ENCODE measurements around the gene LMTK2. TPM values are rescaled to one million over a fixed set of nuclear protein-coding genes. Genes with fewer than 3 reads are reported as not detected.

The LMTK2 gene
- total and polyA plus RNA-seq, 4 donors = 15.2 to 29.3 (median 22.2) TPM

DNA sequence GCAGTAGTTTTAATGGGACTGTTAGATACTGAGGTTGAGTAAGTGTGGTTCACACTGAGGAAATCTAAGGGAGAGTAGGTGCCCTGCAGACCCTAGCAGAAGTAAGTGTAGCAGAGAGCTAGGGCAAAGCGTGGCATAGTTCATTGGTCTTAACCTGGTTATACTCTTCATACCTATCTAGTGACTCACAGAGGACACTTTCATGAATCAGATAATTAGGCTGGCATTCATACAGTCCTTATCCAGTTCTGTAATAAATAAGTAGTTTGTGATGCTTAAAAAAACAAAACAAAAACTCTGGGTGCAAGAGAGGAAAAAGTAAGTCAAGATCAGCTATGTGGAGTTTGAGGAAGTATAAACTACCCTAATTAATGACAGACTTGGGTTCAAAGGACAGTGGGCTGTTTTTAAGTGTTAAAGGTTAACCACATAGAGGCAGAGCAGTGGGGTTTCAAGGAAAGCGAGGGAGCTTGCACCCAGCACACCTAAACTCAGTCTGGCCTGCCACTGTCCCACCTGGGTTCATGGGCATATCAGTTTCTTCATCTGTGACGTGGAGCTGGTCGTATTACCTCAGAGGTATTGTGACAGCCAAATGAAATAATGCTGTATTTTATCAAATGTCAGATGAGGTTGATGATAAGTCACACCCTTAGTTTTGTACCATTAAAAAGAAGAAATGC lies 27.1 kb downstream of the LMTK2 start:
- H3K9me3 ChIP-seq (ENCODE audit: control insufficient read depth, insufficient read depth, low read length) = no peaks in the 10 kb centered on the region
- H3K4me1 ChIP-seq (ENCODE audit: control insufficient read depth, insufficient read depth, low read length) = peaks cover 5% of the 10 kb centered on the region
- DNase-seq (ENCODE audit: low read depth in 4 of 6, low spot score in 6 of 6) = no peak
- H3K4me3 ChIP-seq (ENCODE audit: low read depth, low read length) = no peak overlapping the region
- no peak overlapping the region for H3K27ac ChIP-seq (ENCODE audit: low read depth, low read length)
- WGBS (ENCODE audit: insufficient coverage) = no CpG with 5 or more reads among the region's 4 CpGs
- peaks cover 6% of the 10 kb centered on the region for H3K36me3 ChIP-seq (ENCODE audit: control insufficient read depth, insufficient read depth, low read length)
- H3K27me3 ChIP-seq (ENCODE audit: control insufficient read depth, insufficient read depth, low read length) = no peaks in the 10 kb centered on the region

DNA sequence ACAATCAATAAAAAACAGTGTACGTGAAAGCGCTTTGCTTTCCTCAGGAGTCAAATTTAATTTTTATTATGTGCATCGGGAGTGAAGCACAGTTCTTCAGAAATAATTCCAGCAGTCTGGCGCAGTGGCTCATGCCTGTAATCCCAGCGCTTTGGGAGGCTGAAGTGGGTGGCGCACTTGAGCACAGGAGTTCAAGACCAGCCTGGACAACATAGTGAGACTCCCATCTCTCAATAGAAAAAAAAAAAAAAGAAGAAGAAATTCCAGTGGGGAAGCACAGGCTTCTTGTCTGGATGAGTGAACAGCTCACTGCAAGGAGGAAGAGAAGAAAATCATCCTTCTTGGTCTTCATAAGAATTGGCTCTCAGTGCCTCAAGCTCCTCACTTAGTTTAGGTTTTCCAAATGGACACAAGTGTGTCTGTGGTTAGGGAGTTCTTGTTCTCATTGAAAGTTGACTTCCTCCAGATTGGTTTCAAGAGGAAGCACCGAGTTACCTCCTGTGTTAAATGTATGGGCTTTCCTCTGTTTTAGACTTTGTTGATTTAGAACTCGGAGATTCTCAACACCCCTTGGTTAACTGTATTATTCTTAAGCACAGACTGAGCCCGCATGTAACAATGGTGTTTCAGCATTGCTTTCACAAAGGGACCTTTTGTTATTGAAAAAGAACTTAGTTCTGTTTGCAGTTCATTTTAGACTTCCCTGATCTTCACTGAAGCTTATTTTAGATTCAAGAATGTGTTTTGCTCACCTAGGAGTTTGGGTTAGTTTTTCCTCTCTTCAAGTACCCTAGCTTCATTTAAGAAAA lies 28.0 kb downstream of the LMTK2 start:
- peak in 1 of 6 donors; percentile 34 for DNase-seq (ENCODE audit: low read depth in 4 of 6, low spot score in 6 of 6)
- Histone ChIP-seq H3K27ac (ENCODE audit: low read depth, low read length) (no peak overlapping the region), H3K4me1 (ENCODE audit: control insufficient read depth, insufficient read depth, low read length) (peaks cover 5% of the 10 kb centered on the region), H3K27me3 (ENCODE audit: control insufficient read depth, insufficient read depth, low read length) (no peaks in the 10 kb centered on the region), H3K9me3 (ENCODE audit: control insufficient read depth, insufficient read depth, low read length) (no peaks in the 10 kb centered on the region), H3K4me3 (ENCODE audit: low read depth, low read length) (no peak overlapping the region), H3K36me3 (ENCODE audit: control insufficient read depth, insufficient read depth, low read length) (peaks cover 11% of the 10 kb centered on the region)
- WGBS (ENCODE audit: insufficient coverage) = 64% methylated on average over 6 of the region's 9 CpGs

DNA sequence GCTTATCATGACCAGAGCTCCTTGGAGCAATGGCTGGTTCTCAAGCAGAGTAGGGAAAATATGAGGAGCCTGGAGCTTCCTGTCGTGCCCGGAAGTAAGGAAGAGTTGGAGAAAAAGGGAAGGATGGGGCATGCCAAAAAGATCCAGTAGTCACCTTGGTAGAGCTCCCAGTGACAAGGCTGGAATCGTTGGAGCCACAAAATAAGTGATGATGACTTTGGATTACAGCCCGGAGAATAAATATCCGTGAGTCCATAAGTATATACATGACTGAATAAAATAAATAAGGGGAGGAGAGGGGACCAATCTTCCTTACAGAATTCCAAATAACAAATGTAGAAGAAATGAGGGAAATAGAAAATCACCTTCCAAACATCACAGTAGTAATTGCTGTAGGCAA lies 29.3 kb downstream of the LMTK2 start:
- no peaks in the 10 kb centered on the region for H3K9me3 ChIP-seq (ENCODE audit: control insufficient read depth, insufficient read depth, low read length)
- WGBS (ENCODE audit: insufficient coverage) = 90% methylated on average over 2 of the region's 5 CpGs
- DNase-seq (ENCODE audit: low read depth in 4 of 6, low spot score in 6 of 6) = no peak
- H3K27ac ChIP-seq (ENCODE audit: low read depth, low read length) = no peak overlapping the region
- H3K4me1 ChIP-seq (ENCODE audit: control insufficient read depth, insufficient read depth, low read length) = peaks cover 5% of the 10 kb centered on the region
- H3K4me3 ChIP-seq (ENCODE audit: low read depth, low read length) = no peak overlapping the region
- peaks cover 14% of the 10 kb centered on the region for H3K36me3 ChIP-seq (ENCODE audit: control insufficient read depth, insufficient read depth, low read length)
- H3K27me3 ChIP-seq (ENCODE audit: control insufficient read depth, insufficient read depth, low read length) = no peaks in the 10 kb centered on the region

DNA sequence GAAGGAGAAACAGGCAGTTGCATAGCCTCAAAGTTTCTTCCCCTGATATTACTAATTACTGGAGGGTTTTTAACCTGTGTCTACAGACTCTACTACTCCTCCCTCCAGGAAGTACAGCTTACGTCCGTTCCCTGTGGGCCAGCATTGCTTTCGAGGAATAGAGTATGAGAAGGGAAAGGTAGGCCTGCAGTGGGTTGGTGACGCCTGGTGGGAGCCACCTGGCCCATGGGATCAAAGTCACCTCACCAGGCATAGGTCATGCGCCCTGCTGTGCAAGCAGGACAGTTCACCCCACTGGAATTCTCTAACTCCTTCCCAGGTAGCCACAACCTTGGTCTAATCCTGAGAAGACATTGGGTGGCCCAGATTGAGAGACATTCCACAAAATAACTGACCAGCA lies 29.8 kb downstream of the LMTK2 start:
- H3K4me1 ChIP-seq (ENCODE audit: control insufficient read depth, insufficient read depth, low read length) = peaks cover 5% of the 10 kb centered on the region
- DNase-seq (ENCODE audit: low read depth in 4 of 6, low spot score in 6 of 6) = no peak
- H3K27ac ChIP-seq (ENCODE audit: low read depth, low read length) = no peak overlapping the region
- WGBS (ENCODE audit: insufficient coverage) = 100% methylated on average over 2 of the region's 5 CpGs
- H3K36me3 ChIP-seq (ENCODE audit: control insufficient read depth, insufficient read depth, low read length) = peaks cover 14% of the 10 kb centered on the region
- H3K9me3 ChIP-seq (ENCODE audit: control insufficient read depth, insufficient read depth, low read length) = no peaks in the 10 kb centered on the region
- no peak overlapping the region for H3K4me3 ChIP-seq (ENCODE audit: low read depth, low read length)
- H3K27me3 ChIP-seq (ENCODE audit: control insufficient read depth, insufficient read depth, low read length) = no peaks in the 10 kb centered on the region

DNA sequence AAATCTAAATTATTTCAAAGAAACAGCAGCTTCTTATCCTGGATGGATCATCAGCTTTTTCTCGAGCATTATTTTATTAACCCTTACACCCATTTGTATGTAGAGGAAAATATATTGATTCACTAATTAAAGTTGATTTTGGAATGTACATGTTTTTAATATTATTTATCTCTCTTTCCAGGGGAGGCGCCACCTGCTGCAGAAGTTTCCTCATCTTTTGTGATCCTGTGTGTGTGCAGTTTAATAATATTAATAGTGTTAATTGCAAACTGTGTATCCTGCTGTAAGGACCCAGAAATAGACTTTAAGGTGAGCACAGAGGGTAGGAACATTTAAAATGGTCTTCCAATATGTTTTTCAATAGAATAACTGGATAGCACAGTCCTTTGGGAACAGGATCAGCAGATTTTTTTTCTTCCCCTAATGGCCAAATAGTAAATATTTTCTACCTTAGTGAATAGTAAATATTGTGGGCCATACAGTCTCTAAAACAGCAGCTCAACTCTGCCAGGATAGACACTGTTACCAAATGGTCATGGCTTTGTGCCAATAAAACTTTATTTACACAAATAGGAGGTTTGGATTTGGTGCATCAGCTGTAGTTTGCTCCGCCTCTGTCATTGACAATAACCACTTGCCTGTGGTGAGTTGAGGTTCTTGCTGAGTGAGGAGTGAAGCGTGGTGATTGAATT lies 30.6 kb downstream of the LMTK2 start:
- DNase-seq (ENCODE audit: low read depth in 4 of 6, low spot score in 6 of 6) = no peak
- Histone ChIP-seq H3K27me3 (ENCODE audit: control insufficient read depth, insufficient read depth, low read length) (no peaks in the 10 kb centered on the region), H3K27ac (ENCODE audit: low read depth, low read length) (no peak overlapping the region), H3K4me1 (ENCODE audit: control insufficient read depth, insufficient read depth, low read length) (no peaks in the 10 kb centered on the region), H3K9me3 (ENCODE audit: control insufficient read depth, insufficient read depth, low read length) (no peaks in the 10 kb centered on the region), H3K4me3 (ENCODE audit: low read depth, low read length) (no peak overlapping the region), H3K36me3 (ENCODE audit: control insufficient read depth, insufficient read depth, low read length) (peaks cover 14% of the 10 kb centered on the region)
- WGBS (ENCODE audit: insufficient coverage) = 100% methylated on average over 2 of the region's 4 CpGs

DNA sequence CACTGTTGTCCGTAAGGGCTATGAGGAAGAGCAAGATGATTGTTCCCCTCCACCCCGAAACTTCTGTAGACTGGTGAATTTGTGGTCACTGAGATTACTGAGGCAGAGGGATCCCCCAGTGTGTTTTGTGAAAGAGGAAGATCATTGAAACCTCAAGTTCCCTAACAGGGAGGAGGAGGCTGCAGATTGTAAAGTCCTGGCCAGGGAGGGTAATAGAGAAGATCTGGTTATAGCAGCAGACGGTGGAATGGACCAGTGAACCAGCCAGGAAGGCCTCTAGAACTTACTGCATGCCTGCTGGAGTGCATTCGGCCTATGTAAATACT lies 31.1 kb downstream of the LMTK2 start:
- no peak for DNase-seq (ENCODE audit: low read depth in 4 of 6, low spot score in 6 of 6)

DNA sequence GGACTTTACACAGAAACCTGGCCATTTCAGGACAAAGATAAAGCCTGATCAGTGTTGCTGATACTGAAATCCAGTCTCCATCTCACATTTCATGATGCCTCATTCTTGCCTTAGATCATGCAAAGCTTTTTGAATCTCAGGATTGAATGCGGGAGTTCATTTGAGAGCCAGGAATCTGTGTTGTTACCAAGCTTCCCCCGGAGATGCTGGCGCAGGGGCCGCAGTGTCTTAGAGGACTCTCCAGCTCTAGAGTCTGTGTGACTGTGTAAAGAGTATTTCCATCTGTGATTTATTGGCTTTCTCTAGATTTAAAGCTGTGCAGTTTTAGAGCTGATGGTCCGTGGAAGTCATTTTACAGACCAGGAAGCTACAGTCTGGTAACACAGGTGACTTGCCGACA lies 32.0 kb downstream of the LMTK2 start:
- Histone ChIP-seq H3K4me1 (ENCODE audit: control insufficient read depth, insufficient read depth, low read length) (no peaks in the 10 kb centered on the region), H3K27me3 (ENCODE audit: control insufficient read depth, insufficient read depth, low read length) (no peaks in the 10 kb centered on the region), H3K36me3 (ENCODE audit: control insufficient read depth, insufficient read depth, low read length) (peaks cover 14% of the 10 kb centered on the region), H3K27ac (ENCODE audit: low read depth, low read length) (no peak overlapping the region), H3K4me3 (ENCODE audit: low read depth, low read length) (no peak overlapping the region), H3K9me3 (ENCODE audit: control insufficient read depth, insufficient read depth, low read length) (no peaks in the 10 kb centered on the region)
- 88% methylated on average over 3 of the region's 6 CpGs for WGBS (ENCODE audit: insufficient coverage)
- DNase-seq (ENCODE audit: low read depth in 4 of 6, low spot score in 6 of 6) = peak in 1 of 6 donors; percentile 67

More for the DNA sequence above, 31.1 kb downstream of the LMTK2 start:
- H3K27ac ChIP-seq (ENCODE audit: low read depth, low read length) = no peak overlapping the region
- H3K4me3 ChIP-seq (ENCODE audit: low read depth, low read length) = no peak overlapping the region
- 93% methylated on average over 4 of the region's 4 CpGs for WGBS (ENCODE audit: insufficient coverage)
- no peaks in the 10 kb centered on the region for H3K9me3 ChIP-seq (ENCODE audit: control insufficient read depth, insufficient read depth, low read length)
- no peaks in the 10 kb centered on the region for H3K27me3 ChIP-seq (ENCODE audit: control insufficient read depth, insufficient read depth, low read length)
- H3K36me3 ChIP-seq (ENCODE audit: control insufficient read depth, insufficient read depth, low read length) = peaks cover 14% of the 10 kb centered on the region
- H3K4me1 ChIP-seq (ENCODE audit: control insufficient read depth, insufficient read depth, low read length) = no peaks in the 10 kb centered on the region

DNA sequence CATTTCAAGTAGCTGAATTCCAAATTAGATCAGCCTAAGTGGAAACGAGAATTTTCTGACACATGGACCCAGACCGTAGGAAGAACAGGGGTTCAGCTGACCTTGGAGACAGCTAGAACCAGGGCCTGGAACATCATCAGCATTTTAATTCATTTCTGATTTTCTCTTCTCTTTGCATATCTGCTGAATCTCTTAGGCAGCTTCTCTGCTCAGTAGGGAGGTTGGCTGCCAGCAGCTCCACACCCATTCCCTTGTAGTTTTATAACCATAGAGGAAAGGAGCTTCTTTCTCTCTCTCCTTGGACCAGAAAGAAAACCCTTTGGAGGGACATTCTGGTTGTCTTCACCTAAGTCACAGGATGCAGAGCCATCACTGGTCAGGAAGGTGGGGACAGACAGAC lies 36.0 kb downstream of the LMTK2 start:
- no peak for DNase-seq (ENCODE audit: low read depth in 4 of 6, low spot score in 6 of 6)
- Histone ChIP-seq H3K4me1 (ENCODE audit: control insufficient read depth, insufficient read depth, low read length) (no peaks in the 10 kb centered on the region), H3K27me3 (ENCODE audit: control insufficient read depth, insufficient read depth, low read length) (no peaks in the 10 kb centered on the region), H3K36me3 (ENCODE audit: control insufficient read depth, insufficient read depth, low read length) (peaks cover 13% of the 10 kb centered on the region), H3K27ac (ENCODE audit: low read depth, low read length) (no peak overlapping the region), H3K4me3 (ENCODE audit: low read depth, low read length) (no peak overlapping the region), H3K9me3 (ENCODE audit: control insufficient read depth, insufficient read depth, low read length) (no peaks in the 10 kb centered on the region)
- no CpG with 5 or more reads among the region's 2 CpGs for WGBS (ENCODE audit: insufficient coverage)

DNA sequence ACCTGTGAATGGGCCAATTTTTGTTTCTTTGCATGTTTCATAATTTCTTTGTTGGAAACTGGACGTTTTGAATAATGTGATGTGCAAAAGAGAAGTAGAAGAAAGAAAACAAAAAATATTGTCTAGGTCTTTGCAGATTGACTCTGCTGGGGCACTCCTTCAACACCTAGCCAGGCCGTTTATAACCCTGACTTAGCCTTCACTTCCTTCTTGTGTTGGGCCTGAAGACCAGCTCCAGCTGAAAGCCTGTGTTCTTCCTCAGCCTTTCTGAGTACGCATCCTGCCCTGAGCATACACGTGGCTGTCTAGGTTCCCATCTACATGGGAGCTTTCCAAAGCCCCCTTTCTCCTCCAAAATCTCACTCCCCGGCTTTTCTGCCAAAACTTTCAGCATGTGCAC lies 41.9 kb downstream of the LMTK2 start:
- no peak for DNase-seq (ENCODE audit: low read depth in 4 of 6, low spot score in 6 of 6)
- Histone ChIP-seq H3K36me3 (ENCODE audit: control insufficient read depth, insufficient read depth, low read length) (peaks cover 18% of the 10 kb centered on the region), H3K27me3 (ENCODE audit: control insufficient read depth, insufficient read depth, low read length) (no peaks in the 10 kb centered on the region), H3K4me1 (ENCODE audit: control insufficient read depth, insufficient read depth, low read length) (no peaks in the 10 kb centered on the region), H3K4me3 (ENCODE audit: low read depth, low read length) (no peak overlapping the region), H3K9me3 (ENCODE audit: control insufficient read depth, insufficient read depth, low read length) (no peaks in the 10 kb centered on the region), H3K27ac (ENCODE audit: low read depth, low read length) (no peak overlapping the region)
- WGBS (ENCODE audit: insufficient coverage) = 93% methylated on average over 5 of the region's 5 CpGs
